ENCODE measurements around the gene USP22. TPM values are rescaled to one million over a fixed set of nuclear protein-coding genes. Genes with fewer than 3 reads are reported as not detected.

The USP22 gene
- total RNA-seq, 1 experiment from 2014 or later, result 150 TPM

GRCh38 chr17:21030375-21030774, 12.4 kb downstream of the USP22 start:
- CTCF ChIA-PET, result no interaction called here
- Mint-ChIP-seq H3K36me3 (ENCODE audit: insufficient read depth, unreplicated experiment) (peaks cover 25% of the 10 kb centered on the region), H3K4me3 (ENCODE audit: low read depth, unreplicated experiment) (no peak overlapping the region), H3K9me3 (ENCODE audit: low read depth, unreplicated experiment) (no peaks in the 10 kb centered on the region), H3K27ac (ENCODE audit: unreplicated experiment) (no peak overlapping the region), H3K4me1 (ENCODE audit: low read depth, unreplicated experiment) (peaks cover 22% of the 10 kb centered on the region), H3K27me3 (ENCODE audit: unreplicated experiment) (no peaks in the 10 kb centered on the region)
- intact Hi-C loops (cut with micrococcal nuclease; ENCODE audit: unreplicated experiment), result no loop called here
- no peak for DNase-seq
- no TSS peak for BruUV-seq (replicated peaks)
- no peak for TF ChIP-seq CTCF (IDR thresholded peaks at IDR 0.05; ENCODE audit: unreplicated experiment)

GRCh38 chr17:21029515-21029914, 13.3 kb downstream of the USP22 start:
- CTCF ChIA-PET, result no interaction called here

GRCh38 chr17:21029036-21029435, 13.8 kb downstream of the USP22 start:
- Mint-ChIP-seq H3K27me3 (ENCODE audit: unreplicated experiment) (no peaks in the 10 kb centered on the region), H3K4me3 (ENCODE audit: low read depth, unreplicated experiment) (no peak overlapping the region), H3K4me1 (ENCODE audit: low read depth, unreplicated experiment) (peaks cover 20% of the 10 kb centered on the region), H3K27ac (ENCODE audit: unreplicated experiment) (no peak overlapping the region), H3K9me3 (ENCODE audit: low read depth, unreplicated experiment) (no peaks in the 10 kb centered on the region), H3K36me3 (ENCODE audit: insufficient read depth, unreplicated experiment) (peaks cover 19% of the 10 kb centered on the region)
- CTCF ChIA-PET, result no interaction called here
- TF ChIP-seq CTCF (IDR thresholded peaks at IDR 0.05; ENCODE audit: unreplicated experiment), result no peak
- DNase-seq, result no peak
- intact Hi-C loops (cut with micrococcal nuclease; ENCODE audit: unreplicated experiment), result no loop called here
- no TSS peak for BruUV-seq (replicated peaks)

More at GRCh38 chr17:21029515-21029914, 13.3 kb downstream of the USP22 start:
- no TSS peak for BruUV-seq (replicated peaks)
- H3K9me3 Mint-ChIP-seq (ENCODE audit: low read depth, unreplicated experiment), result no peaks in the 10 kb centered on the region
- intact Hi-C loops (cut with micrococcal nuclease; ENCODE audit: unreplicated experiment), result no loop called here
- H3K36me3 Mint-ChIP-seq (ENCODE audit: insufficient read depth, unreplicated experiment), result peaks cover 19% of the 10 kb centered on the region
- H3K27ac Mint-ChIP-seq (ENCODE audit: unreplicated experiment), result no peak overlapping the region
- no peak for TF ChIP-seq CTCF (IDR thresholded peaks at IDR 0.05; ENCODE audit: unreplicated experiment)
- H3K4me3 Mint-ChIP-seq (ENCODE audit: low read depth, unreplicated experiment), result no peak overlapping the region
- peaks cover 20% of the 10 kb centered on the region for H3K4me1 Mint-ChIP-seq (ENCODE audit: low read depth, unreplicated experiment)
- H3K27me3 Mint-ChIP-seq (ENCODE audit: unreplicated experiment), result no peaks in the 10 kb centered on the region
- no peak for DNase-seq

- peaks cover 22% of the 10 kb centered on the region for H3K36me3 Mint-ChIP-seq (ENCODE audit: insufficient read depth, unreplicated experiment)
- intact Hi-C loops (cut with micrococcal nuclease; ENCODE audit: unreplicated experiment), result no loop called here
These were observed 14.6 kb downstream of the USP22 start for GRCh38 chr17:21028192-21028591.

More at GRCh38 chr17:21028192-21028591, 14.6 kb downstream of the USP22 start:
- H3K27me3 Mint-ChIP-seq (ENCODE audit: unreplicated experiment), result no peaks in the 10 kb centered on the region
- H3K4me1 Mint-ChIP-seq (ENCODE audit: low read depth, unreplicated experiment), result peaks cover 20% of the 10 kb centered on the region
- BruUV-seq (replicated peaks), result no TSS peak
- no peaks in the 10 kb centered on the region for H3K9me3 Mint-ChIP-seq (ENCODE audit: low read depth, unreplicated experiment)
- H3K27ac Mint-ChIP-seq (ENCODE audit: unreplicated experiment), result no peak overlapping the region
- no peak overlapping the region for H3K4me3 Mint-ChIP-seq (ENCODE audit: low read depth, unreplicated experiment)
- CTCF ChIA-PET, result no interaction called here
- no peak for TF ChIP-seq CTCF (IDR thresholded peaks at IDR 0.05; ENCODE audit: unreplicated experiment)
- DNase-seq, result no peak

Data from Calu3 (cell line).